NCI-H1048 (cell line): ENCODE data around the gene C14orf132.

Experiments
- DNase-seq: peaks from one replicate; lab custom pipeline; 2025; lab: John Stamatoyannopoulos, UW

C14orf132 gene

GRCh38 chr14:96119947-96120346, 80.8 kb downstream of the C14orf132 start:
- no peak for DNase-seq

- no peak for DNase-seq
Measured at GRCh38 chr14:96120392-96120791, 81.2 kb downstream of the C14orf132 start.

GRCh38 chr14:96120941-96121340, 81.8 kb downstream of the C14orf132 start:
- DNase-seq: no peak

GRCh38 chr14:96121660-96122395, 82.7 kb downstream of the C14orf132 start:
- no peak for DNase-seq

- no peak for DNase-seq
Measured at GRCh38 chr14:96122496-96122895, 83.3 kb downstream of the C14orf132 start.

- DNase-seq: no peak
Measured at GRCh38 chr14:96125536-96125935, 86.4 kb downstream of the C14orf132 start.

- DNase-seq: no peak
Measured at GRCh38 chr14:96126339-96126782, 87.2 kb downstream of the C14orf132 start.

- DNase-seq: no peak
Measured at GRCh38 chr14:96126783-96127271, 87.7 kb downstream of the C14orf132 start.

- DNase-seq: no peak
Measured at GRCh38 chr14:96129128-96129736, 90.1 kb downstream of the C14orf132 start.

- DNase-seq: no peak
Measured at GRCh38 chr14:96130391-96130790, 91.2 kb downstream of the C14orf132 start.

GRCh38 chr14:96130854-96131253, 91.7 kb downstream of the C14orf132 start:
- DNase-seq: no peak

- DNase-seq: no peak
Measured at GRCh38 chr14:96131836-96132235, 92.7 kb downstream of the C14orf132 start.

- DNase-seq: no peak
Measured at GRCh38 chr14:96134508-96134907, 95.3 kb downstream of the C14orf132 start.

- DNase-seq: no peak
Measured at GRCh38 chr14:96135285-96135684, 96.1 kb downstream of the C14orf132 start.

GRCh38 chr14:96136371-96137005, 97.3 kb downstream of the C14orf132 start:
- DNase-seq: no peak

- no peak for DNase-seq
Measured at GRCh38 chr14:96138241-96138640, 99.1 kb downstream of the C14orf132 start.

GRCh38 chr14:96139169-96139568, 100.0 kb downstream of the C14orf132 start:
- no peak for DNase-seq

- no peak for DNase-seq
Measured at GRCh38 chr14:96139879-96140278, 100.7 kb downstream of the C14orf132 start.

GRCh38 chr14:96140952-96141351, 101.8 kb downstream of the C14orf132 start:
- no peak for DNase-seq
